ENCODE data around the gene MROH7. TPM values are rescaled to one million over a fixed set of nuclear protein-coding genes. Genes with fewer than 3 reads are reported as not detected.

Gene MROH7
- total RNA-seq, 6 experiments from 2014 or later = 0.09 TPM; not detected in 5

DNA sequence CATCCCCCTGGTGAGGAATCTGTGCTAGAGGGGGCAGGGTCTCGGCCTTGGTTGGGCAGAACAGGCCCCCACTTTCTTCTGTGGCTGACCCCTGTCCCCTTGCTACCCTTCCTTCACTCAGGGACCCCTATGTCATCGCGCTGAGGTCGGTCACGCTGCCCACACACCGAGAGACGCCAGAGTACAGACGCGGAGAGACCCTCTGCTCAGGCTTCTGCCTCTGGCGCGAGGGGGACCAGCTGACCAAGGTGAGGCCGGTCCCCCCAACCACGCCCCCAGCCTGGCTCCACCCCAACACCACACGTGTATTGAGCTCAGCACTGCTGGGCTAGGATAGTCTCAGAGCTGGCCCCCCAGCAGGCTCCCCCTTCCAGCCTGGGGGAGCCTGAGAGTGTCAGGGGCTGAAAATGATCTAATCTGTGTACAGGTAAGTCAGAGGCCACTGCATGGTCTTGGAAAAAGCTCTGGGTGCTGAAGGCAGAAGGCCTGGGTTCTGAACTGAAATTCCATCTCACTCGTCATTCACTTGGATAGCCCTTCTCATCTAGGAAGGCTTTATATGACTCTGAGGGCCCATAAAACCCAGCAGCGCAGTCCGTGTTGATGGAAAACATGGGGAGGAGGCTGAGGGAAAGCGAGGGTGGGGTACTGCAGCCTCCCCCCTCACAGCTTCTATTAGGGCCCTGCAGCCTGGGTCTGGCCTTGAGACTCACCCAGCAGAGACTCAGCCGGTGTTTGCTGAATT lies 33.6 kb upstream of the MROH7 start:
- no peak overlapping the region for H3K4me3 Mint-ChIP-seq
- no peaks in the 10 kb centered on the region; the same call in 1 of the 2 replicates for H3K4me1 Mint-ChIP-seq (ENCODE audit: low read depth)
- DNase-seq = no peak
- H3K27me3 Mint-ChIP-seq (ENCODE audit: insufficient read depth) = no peaks in the 10 kb centered on the region; the same call in 1 of the 2 replicates
- H3K9me3 Mint-ChIP-seq = no peaks in the 10 kb centered on the region
- TF ChIP-seq, protein P1, sequence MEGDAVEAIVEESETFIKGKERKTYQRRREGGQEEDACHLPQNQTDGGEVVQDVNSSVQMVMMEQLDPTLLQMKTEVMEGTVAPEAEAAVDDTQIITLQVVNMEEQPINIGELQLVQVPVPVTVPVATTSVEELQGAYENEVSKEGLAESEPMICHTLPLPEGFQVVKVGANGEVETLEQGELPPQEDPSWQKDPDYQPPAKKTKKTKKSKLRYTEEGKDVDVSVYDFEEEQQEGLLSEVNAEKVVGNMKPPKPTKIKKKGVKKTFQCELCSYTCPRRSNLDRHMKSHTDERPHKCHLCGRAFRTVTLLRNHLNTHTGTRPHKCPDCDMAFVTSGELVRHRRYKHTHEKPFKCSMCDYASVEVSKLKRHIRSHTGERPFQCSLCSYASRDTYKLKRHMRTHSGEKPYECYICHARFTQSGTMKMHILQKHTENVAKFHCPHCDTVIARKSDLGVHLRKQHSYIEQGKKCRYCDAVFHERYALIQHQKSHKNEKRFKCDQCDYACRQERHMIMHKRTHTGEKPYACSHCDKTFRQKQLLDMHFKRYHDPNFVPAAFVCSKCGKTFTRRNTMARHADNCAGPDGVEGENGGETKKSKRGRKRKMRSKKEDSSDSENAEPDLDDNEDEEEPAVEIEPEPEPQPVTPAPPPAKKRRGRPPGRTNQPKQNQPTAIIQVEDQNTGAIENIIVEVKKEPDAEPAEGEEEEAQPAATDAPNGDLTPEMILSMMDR (IDR thresholded peaks at IDR 0.05) = no peak
- no peak overlapping the region for H3K27ac Mint-ChIP-seq
- no peaks in the 10 kb centered on the region for H3K36me3 Mint-ChIP-seq (ENCODE audit: low read depth)

DNA sequence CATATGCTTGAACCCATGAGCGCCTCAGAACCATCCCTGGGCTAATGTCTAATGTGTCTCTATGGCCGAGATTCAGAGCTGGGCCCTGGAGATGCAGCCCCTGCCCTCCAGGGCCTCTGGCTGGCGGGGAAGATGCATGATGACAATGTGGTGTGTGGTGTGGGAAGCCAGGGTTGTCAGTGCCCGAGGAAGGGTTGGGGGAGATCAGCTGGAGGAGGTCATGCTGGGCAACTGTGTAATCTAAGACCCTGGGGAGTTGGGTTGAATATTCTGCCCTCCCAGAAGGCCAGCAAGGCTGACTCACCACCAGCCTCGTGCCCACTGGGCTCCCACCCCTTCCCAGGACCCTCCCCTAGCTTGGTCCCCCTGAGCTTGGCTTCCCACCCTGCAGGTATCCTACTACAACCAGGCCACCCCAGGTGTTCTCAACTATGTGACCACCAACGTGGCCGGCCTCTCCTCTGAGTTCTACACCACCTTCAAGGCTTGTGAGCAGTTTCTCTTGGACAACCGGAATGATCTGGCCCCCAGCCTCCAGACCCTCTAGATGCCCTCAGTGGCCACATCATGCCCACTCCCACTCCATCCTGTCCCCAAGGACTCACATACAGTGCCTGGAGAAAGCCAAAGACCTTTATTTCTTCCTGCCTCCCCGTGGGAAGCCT lies 32.9 kb upstream of the MROH7 start:
- Mint-ChIP-seq H3K4me3 (no peak overlapping the region), H3K36me3 (ENCODE audit: low read depth) (no peaks in the 10 kb centered on the region), H3K4me1 (ENCODE audit: low read depth) (peaks cover 4% of the 10 kb centered on the region; the same call in 1 of the 2 replicates), H3K27me3 (ENCODE audit: insufficient read depth) (no peaks in the 10 kb centered on the region; the same call in 1 of the 2 replicates), H3K9me3 (no peaks in the 10 kb centered on the region), H3K27ac (no peak overlapping the region)
- no peak for DNase-seq
- TF ChIP-seq, protein P1 (IDR thresholded peaks at IDR 0.05) = no peak

DNA sequence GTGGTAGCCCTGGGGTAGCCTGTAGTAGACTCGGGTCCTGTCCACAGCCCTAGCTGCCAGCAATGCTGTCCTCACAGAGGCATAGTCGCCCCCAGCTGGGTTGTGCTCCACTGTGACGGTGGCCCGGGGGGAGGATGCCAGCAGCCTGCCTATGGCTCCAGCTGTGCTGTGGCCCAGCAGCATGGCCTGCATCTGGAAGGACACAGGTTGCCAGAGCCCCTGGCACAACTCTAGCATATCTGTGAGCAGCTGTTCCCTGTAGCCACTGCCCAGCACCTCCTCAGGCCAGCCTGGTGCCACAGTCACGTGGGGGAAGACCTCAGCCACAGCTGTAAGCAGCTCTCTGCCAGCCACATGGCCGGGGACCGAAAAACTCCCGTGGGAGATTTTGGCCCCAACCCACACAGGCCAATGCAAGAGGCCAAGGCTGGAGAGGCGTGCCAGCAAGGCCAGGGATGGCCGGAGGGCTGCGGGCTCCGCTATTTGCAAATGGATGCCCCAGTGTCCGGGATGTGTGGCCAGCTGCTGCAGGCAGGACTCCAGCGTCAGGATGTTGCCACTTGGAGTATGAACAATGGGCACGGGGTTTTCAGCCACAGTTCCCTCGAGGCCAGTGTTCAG lies 32.2 kb upstream of the MROH7 start:
- Mint-ChIP-seq H3K27ac (no peak overlapping the region), H3K4me1 (ENCODE audit: low read depth) (peaks cover 6% of the 10 kb centered on the region; the same call in 1 of the 2 replicates)
- DNase-seq = no peak

DNA sequence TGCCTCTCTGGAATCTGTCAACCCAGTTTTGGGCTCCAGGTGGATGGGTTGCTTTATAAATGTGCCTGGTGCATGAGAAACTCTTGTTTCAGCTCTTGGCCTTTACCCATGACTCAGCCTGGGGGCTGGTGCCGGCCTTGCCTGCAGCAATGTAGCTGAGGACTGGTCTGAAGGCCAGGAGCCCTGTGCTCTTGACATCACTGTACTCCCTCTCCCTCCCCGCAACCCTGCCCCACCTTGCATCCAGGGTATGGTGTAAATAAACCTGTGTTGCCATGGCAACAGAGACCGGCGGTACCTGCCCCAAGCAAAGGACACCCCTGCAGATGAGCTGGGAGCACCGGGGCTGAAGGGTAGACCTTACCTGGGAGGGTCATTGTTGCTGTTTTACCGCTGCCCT lies 31.5 kb upstream of the MROH7 start:
- Mint-ChIP-seq H3K27me3 (ENCODE audit: insufficient read depth) (peaks cover 5% of the 10 kb centered on the region), H3K9me3 (no peaks in the 10 kb centered on the region), H3K4me1 (ENCODE audit: low read depth) (peaks cover 6% of the 10 kb centered on the region; the same call in 1 of the 2 replicates), H3K4me3 (no peak overlapping the region), H3K27ac (no peak overlapping the region), H3K36me3 (ENCODE audit: low read depth) (no peaks in the 10 kb centered on the region)
- peak; percentile 17 for DNase-seq
- TF ChIP-seq, protein P1 (IDR thresholded peaks at IDR 0.05) = no peak

More for the DNA sequence above, 32.2 kb upstream of the MROH7 start:
- Mint-ChIP-seq H3K4me3 (no peak overlapping the region), H3K9me3 (no peaks in the 10 kb centered on the region), H3K27me3 (ENCODE audit: insufficient read depth) (peaks cover 4% of the 10 kb centered on the region), H3K36me3 (ENCODE audit: low read depth) (no peaks in the 10 kb centered on the region)
- TF ChIP-seq, protein P1 (IDR thresholded peaks at IDR 0.05) = no peak

DNA sequence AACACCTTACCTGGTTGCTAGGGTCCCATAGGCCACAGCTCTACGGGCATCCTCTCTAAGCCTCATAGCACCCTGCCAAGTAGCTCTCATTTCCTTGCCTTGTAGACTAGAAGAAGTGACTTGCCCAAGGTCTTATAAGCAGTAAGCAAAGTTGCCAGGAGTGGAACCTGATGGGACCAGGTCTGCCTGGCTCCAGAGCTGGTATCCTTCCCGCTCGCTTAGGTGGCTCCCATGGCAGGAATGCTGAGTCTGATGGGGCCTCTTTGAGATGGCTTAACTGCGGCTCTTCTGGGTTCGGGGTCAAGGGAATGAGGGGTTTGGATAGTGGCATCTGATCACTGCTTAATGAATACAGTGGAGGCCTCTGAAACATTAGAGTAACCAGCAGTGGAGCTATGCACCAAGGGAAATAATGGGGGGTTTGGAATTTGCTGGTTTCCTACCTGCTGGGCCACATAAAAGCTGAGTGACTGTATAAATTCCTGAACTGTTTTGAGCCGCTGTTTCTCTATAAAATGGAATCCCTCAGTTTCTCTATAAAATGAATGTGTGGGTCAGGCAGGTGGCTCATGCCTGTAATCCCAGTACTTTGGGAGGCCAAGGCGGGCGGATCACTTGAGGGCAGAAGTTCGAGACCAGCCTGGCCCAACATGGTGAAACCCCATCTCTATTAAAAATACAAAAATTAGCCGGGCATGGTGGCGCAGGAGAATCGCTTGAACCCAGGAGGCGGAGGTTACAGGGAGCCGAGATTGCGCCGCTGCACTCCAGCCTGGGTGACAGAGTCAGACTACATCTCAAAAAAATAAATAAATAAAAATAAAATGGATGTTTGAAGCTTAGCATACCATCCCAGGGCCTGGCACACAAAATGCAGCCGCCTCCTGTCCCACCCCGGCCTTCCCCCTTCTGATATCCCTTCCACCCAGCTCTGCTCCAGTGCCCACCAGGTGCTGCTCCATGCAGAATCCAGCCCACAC lies 30.7 kb upstream of the MROH7 start:
- Mint-ChIP-seq H3K27ac (no peak overlapping the region), H3K9me3 (no peaks in the 10 kb centered on the region), H3K4me3 (no peak overlapping the region), H3K36me3 (ENCODE audit: low read depth) (no peaks in the 10 kb centered on the region), H3K27me3 (ENCODE audit: insufficient read depth) (peaks cover 11% of the 10 kb centered on the region), H3K4me1 (ENCODE audit: low read depth) (peaks cover 6% of the 10 kb centered on the region; the same call in 1 of the 2 replicates)
- DNase-seq = no peak
- TF ChIP-seq, protein P1 (IDR thresholded peaks at IDR 0.05) = no peak
